A549 treated with Hydrocortisone at 1 μM for 4 hours (cell line): Measurements from ENCODE around the gene SYT4. TPM values are rescaled to one million over a fixed set of nuclear protein-coding genes. Genes with fewer than 3 reads are reported as not detected.

Experiments used
- total RNA-seq: library from RNA; stranded (reverse); fragments of 200-300 nt; extraction: Qiagen RNA extraction; gene quantifications from 5 replicates; pipeline ENCODE4 v1.2.3, GENCODE V29; 2022

SYT4 gene
- total RNA-seq = not detected in 5 replicates

DNA sequence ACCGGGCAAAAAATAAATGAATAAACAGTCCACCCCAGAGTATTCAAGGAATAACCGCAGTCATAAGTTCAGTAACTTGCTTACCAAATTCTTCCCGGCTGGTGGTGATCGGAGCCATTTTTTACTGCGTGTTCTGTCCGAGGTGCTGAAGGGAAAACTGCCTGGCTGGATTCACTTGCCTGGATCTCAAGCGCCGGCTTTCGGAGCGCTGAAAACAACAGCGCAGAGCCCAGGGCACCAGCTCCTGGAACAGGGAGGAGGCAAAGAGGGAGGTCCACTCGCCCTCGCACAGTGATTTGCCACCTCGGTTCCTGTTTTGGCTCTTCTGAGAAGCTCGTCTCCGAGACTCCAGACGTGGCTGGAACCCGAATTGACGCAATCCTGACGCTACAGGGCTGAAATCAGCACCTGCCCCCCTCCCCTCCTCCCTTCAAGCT is at the start of gene SYT4:
TSS of gene SYT4 (minus strand) at position 327 of the 437 bp plus-strand sequence. CDS start at position 118, 209 bp downstream.

Other genes with a start within 250 kb of the SYT4 start
- not detected in 5 replicates for gene RIT2, start 161.8 kb downstream of the SYT4 start, total RNA-seq